Muscle layer of duodenum (tissue), 2 donors: Measurements from ENCODE around the gene UBE3D.
A peak's percentile ranks its signal among the peaks of the same experiment; 100 is the strongest.

Experiments used
- H3K27ac ChIP-seq: one replicate; pipeline ENCODE4 v1.7.0; 2013; ENCODE audit warnings: mild to moderate bottlenecking, low read length
- H3K27me3 ChIP-seq: one replicate; pipeline ENCODE4 v1.7.0; 2013; ENCODE audit warnings: low read depth, mild to moderate bottlenecking, control low read depth, low read length
- H3K36me3 ChIP-seq, 2 donors: one replicate each; pipeline ENCODE4 v1.7.0; 2013; ENCODE audit warnings: low read length in 2 of 2, control low read depth in 1 of 2, mild to moderate bottlenecking in 1 of 2; ENCODE audit not compliant: insufficient read depth in 2 of 2, control insufficient read depth in 1 of 2
- H3K4me1 ChIP-seq, 2 donors: one replicate each; pipeline ENCODE4 v1.7.0; 2013; ENCODE audit warnings: low read length in 2 of 2, mild to moderate bottlenecking in 2 of 2, control low read depth in 1 of 2, moderate library complexity in 1 of 2; ENCODE audit not compliant: insufficient read depth in 2 of 2, control insufficient read depth in 1 of 2
- H3K4me3 ChIP-seq, 2 donors: one replicate each; pipeline ENCODE4 v1.7.0; 2013; ENCODE audit warnings: low read length in 2 of 2, low read depth in 1 of 2, mild to moderate bottlenecking in 1 of 2
- H3K9me3 ChIP-seq, 2 donors: one replicate each; pipeline ENCODE4 v1.7.0; 2013; ENCODE audit warnings: low read length in 2 of 2, control low read depth in 1 of 2, mild to moderate bottlenecking in 1 of 2; ENCODE audit not compliant: control insufficient read depth in 1 of 2
- donor health status: healthy.

Gene UBE3D, protein sequence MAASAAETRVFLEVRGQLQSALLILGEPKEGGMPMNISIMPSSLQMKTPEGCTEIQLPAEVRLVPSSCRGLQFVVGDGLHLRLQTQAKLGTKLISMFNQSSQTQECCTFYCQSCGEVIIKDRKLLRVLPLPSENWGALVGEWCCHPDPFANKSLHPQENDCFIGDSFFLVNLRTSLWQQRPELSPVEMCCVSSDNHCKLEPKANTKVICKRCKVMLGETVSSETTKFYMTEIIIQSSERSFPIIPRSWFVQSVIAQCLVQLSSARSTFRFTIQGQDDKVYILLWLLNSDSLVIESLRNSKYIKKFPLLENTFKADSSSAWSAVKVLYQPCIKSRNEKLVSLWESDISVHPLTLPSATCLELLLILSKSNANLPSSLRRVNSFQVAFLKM

DNA sequence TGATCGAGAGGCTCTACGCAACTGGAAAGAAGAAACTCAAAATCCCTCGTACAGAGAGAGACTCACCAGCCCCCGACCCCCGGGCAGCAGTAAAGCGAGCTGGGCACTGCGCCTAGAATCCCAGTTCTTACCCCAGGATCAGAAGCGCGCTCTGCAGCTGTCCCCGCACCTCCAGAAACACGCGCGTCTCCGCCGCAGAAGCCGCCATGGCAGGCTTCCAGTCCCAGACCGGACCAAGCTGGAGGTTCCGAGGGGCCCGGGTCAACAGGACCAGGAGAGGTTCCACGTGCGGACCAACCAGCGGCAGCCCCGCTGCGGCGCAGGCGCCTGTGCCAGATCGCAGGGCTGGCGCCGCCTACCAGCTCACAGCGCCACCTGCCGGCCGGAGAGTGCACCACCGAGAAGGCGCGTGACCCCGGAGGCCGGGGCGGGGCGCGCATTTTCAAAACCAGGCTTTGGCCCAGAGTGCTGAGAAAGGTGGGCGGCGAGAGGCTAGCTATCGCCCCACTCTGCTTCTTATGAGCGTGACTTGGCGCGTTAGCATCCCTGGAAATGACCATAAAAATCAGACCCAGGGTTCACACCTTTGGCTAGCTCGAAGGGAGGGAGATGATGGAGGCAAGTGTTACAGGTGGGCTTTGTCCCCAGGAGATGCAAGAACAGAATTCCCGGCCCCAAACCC, at the start of gene UBE3D:
TSS of gene UBE3D (minus strand) at position 331 of the 682 bp plus-strand sequence. CDS start at position 208, 123 bp downstream.
- H3K27ac ChIP-seq = no peak within 1 kb of the TSS
- H3K36me3 ChIP-seq = no peaks in the 10 kb centered on the region
- H3K4me3 ChIP-seq = peak within 1 kb of the TSS; percentile 83 to 96
- H3K9me3 ChIP-seq = no peaks in the 10 kb centered on the region
- no peaks in the 10 kb centered on the region for H3K27me3 ChIP-seq
- peaks cover 5 to 23% of the 10 kb centered on the region in 2 donors for H3K4me1 ChIP-seq

GRCh38 chr6:83114164-83114563, 48.5 kb upstream of the UBE3D start:
- Histone ChIP-seq H3K27ac (no peak overlapping the region), H3K27me3 (no peaks in the 10 kb centered on the region)

DNA sequence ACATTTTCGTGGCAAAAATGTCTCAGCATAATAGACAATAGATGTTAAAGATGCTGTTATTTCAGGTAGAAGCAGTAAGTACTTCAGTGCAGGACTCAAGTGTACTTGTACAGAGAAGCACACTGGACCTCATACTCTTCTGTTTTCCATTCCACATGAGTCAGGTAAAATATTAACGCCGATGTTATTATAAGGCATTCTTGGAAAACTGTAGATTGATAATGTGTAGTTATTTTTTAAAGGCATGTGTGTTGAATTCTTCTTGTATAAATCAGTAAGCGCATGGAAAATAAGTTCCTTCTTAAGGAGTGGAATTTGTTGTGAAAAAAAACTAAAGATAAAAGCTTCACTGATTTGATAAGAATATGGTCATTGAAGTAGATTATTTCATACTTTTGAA, 47.6 kb upstream of the UBE3D start:
- Histone ChIP-seq H3K4me3 (no peak overlapping the region), H3K36me3 (peaks cover 3 to 15% of the 10 kb centered on the region in 2 donors), H3K27me3 (no peaks in the 10 kb centered on the region), H3K27ac (no peak overlapping the region), H3K9me3 (no peaks in the 10 kb centered on the region), H3K4me1 (no peaks in the 10 kb centered on the region)

More at GRCh38 chr6:83114164-83114563, 48.5 kb upstream of the UBE3D start:
- H3K36me3 ChIP-seq = peaks cover 7 to 18% of the 10 kb centered on the region in 2 donors
- H3K9me3 ChIP-seq = no peaks in the 10 kb centered on the region
- H3K4me3 ChIP-seq = no peak overlapping the region
- H3K4me1 ChIP-seq = no peaks in the 10 kb centered on the region

- no peak overlapping the region for H3K4me3 ChIP-seq
- no peaks in the 10 kb centered on the region for H3K4me1 ChIP-seq
- peaks cover 12 to 15% of the 10 kb centered on the region in 2 donors for H3K36me3 ChIP-seq
- no peaks in the 10 kb centered on the region for H3K9me3 ChIP-seq
- H3K27ac ChIP-seq = no peak overlapping the region
- H3K27me3 ChIP-seq = no peaks in the 10 kb centered on the region
These were observed 42.7 kb upstream of the UBE3D start for GRCh38 chr6:83108378-83108777.

- no peak overlapping the region for H3K4me3 ChIP-seq
- H3K4me1 ChIP-seq = no peaks in the 10 kb centered on the region
- no peaks in the 10 kb centered on the region for H3K9me3 ChIP-seq
- H3K27ac ChIP-seq = no peak overlapping the region
- no peaks in the 10 kb centered on the region for H3K27me3 ChIP-seq
- H3K36me3 ChIP-seq = peaks cover 0 to 4% of the 10 kb centered on the region in 2 donors
These were observed 32.9 kb upstream of the UBE3D start for GRCh38 chr6:83098589-83098988.

DNA sequence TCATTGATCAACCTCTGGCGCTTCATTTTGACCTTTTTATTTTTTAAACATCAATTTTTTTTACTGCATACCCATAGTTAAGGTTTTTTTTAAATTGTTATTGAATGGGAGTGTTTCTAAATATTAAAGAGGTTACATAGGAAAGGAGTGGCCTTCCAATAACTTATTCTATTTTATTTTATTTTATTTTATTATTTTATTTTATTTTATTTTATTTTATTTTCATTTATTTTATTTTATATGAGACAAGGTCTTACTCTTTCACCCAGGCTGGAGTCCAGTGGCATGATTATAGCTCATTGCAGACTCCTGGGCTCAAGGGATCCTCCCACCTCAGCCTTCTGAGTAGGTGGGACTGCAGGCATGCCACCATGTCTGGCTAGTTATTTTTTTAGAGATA, 32.0 kb upstream of the UBE3D start:
- Histone ChIP-seq H3K4me3 (no peak overlapping the region), H3K27me3 (no peaks in the 10 kb centered on the region), H3K36me3 (peaks cover 0 to 4% of the 10 kb centered on the region in 2 donors), H3K27ac (no peak overlapping the region), H3K9me3 (no peaks in the 10 kb centered on the region), H3K4me1 (peaks cover 0 to under 1% of the 10 kb centered on the region in 2 donors)

- no peaks in the 10 kb centered on the region for H3K27me3 ChIP-seq
- H3K4me1 ChIP-seq = peaks cover 0 to 4% of the 10 kb centered on the region in 2 donors
- no peaks in the 10 kb centered on the region for H3K9me3 ChIP-seq
- no peak overlapping the region for H3K27ac ChIP-seq
- H3K36me3 ChIP-seq = peaks cover 0 to 3% of the 10 kb centered on the region in 2 donors
- no peak overlapping the region for H3K4me3 ChIP-seq
These were observed 31.6 kb upstream of the UBE3D start for GRCh38 chr6:83097204-83097603.

DNA sequence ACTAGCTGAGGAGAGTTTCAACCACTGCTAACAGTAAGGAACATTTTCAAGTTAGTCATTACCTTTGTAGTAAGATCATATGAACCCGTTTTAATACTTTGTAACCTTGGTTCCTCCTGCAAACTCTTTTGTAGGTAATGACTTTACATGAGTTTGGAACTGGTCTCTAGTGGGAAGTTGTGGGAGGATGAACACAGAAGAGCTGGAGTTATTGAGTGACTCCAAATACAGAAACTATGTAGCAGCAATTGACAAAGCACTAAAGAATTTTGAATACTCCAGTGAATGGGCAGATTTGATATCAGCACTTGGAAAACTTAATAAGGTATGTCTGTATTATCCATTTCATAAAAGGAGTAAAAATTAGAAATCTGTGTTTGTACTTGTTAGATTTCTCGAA, 31.1 kb upstream of the UBE3D start:
- Histone ChIP-seq H3K36me3 (no peaks in the 10 kb centered on the region), H3K9me3 (no peaks in the 10 kb centered on the region), H3K27ac (no peak overlapping the region), H3K27me3 (no peaks in the 10 kb centered on the region), H3K4me3 (no peak overlapping the region), H3K4me1 (peaks cover 4% of the 10 kb centered on the region in 2 donors)

GRCh38 chr6:83092756-83093399, 27.2 kb upstream of the UBE3D start:
- no peak overlapping the region for H3K4me3 ChIP-seq
- no peaks in the 10 kb centered on the region for H3K36me3 ChIP-seq
- no peaks in the 10 kb centered on the region for H3K27me3 ChIP-seq
- H3K4me1 ChIP-seq = peaks cover 5 to 6% of the 10 kb centered on the region in 2 donors
- no peaks in the 10 kb centered on the region for H3K9me3 ChIP-seq
- H3K27ac ChIP-seq = no peak overlapping the region

- H3K27ac ChIP-seq = no peak overlapping the region
- H3K27me3 ChIP-seq = no peaks in the 10 kb centered on the region
- peaks cover under 1 to 3% of the 10 kb centered on the region in 2 donors for H3K4me1 ChIP-seq
- no peaks in the 10 kb centered on the region for H3K9me3 ChIP-seq
- no peaks in the 10 kb centered on the region for H3K36me3 ChIP-seq
- no peak overlapping the region for H3K4me3 ChIP-seq
These were observed 21.1 kb upstream of the UBE3D start for GRCh38 chr6:83086751-83087150.

GRCh38 chr6:83083476-83083875, 17.8 kb upstream of the UBE3D start:
- H3K27me3 ChIP-seq = no peaks in the 10 kb centered on the region
- no peaks in the 10 kb centered on the region for H3K9me3 ChIP-seq
- H3K4me3 ChIP-seq = no peak overlapping the region
- no peaks in the 10 kb centered on the region for H3K4me1 ChIP-seq
- H3K36me3 ChIP-seq = no peaks in the 10 kb centered on the region
- H3K27ac ChIP-seq = no peak overlapping the region
